Measurements from ENCODE around the gene PAK4. TPM values are rescaled to one million over a fixed set of nuclear protein-coding genes. Genes with fewer than 3 reads are reported as not detected.

PAK4 gene
- total and polyA plus RNA-seq, 2 of the 13 experiments (the other 11 are each of a cell fraction or from before 2014, with no cell fraction given) = 9.5 to 17.8 TPM

DNA sequence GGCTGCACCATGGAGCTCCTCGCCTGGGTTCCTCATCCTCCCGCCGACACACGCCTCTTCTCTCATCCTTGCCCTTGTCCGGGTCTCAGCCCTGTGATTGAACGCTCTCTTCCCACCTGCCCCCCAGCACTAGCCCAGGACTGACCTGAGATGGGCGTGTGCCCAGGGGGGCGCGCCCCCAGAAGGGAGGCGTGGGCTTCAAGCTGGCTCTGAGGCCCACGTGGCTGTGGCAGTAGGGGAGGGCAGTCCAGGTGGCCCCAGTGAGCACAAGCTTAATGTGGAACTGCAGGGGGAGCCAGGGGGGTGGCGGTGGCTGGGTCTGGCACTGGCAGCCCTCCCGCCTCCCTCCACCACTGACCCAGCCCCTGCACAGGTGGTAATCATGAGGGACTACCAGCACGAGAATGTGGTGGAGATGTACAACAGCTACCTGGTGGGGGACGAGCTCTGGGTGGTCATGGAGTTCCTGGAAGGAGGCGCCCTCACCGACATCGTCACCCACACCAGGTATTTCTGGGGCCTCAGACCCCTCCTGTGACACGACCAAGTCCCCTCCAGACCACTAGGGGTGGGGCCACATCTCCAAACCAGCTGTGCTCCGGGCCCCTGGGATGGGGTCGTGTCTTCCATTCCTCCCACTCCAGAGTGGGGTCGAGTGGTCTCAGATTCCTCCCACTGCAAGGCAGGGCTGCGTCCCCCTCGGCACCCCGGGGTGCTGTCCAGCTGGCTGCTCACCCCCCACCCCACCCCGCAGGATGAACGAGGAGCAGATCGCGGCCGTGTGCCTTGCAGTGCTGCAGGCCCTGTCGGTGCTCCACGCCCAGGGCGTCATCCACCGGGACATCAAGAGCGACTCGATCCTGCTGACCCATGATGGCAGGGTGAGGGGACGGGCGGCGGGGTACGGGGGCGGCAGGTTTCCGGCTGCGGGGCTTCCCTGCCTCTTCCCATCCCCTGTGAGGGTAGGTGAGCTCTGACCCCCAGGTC is 49.3 kb downstream of the PAK4 start:
- ATAC-seq (no peak), DNase-seq (ENCODE audit: low spot score) (no peak), FAIRE-seq (no peak)
- ChIA-PET POLR2A (no interaction called here), CTCF (ENCODE audit: low intra/inter-chr PET ratio, low total read pairs) (no interaction called here)
- Histone ChIP-seq H3K79me2 (ENCODE audit: insufficient read depth, low read length) (no peaks in the 10 kb centered on the region), H3K9ac (ENCODE audit: insufficient read depth, low read depth, low read length) (no peak overlapping the region), H3K9me3 (ENCODE audit: low read length) (no peaks in the 10 kb centered on the region), H3K4me1 (ENCODE audit: insufficient read depth, low read length) (peaks cover 16% of the 10 kb centered on the region), H3K4me3 (replicated peaks in 1 of 3; ENCODE audit: insufficient read depth in 1 of 3, low read depth in 2 of 3, low read length in 3 of 3) (no peak overlapping the region), H3K36me3 (replicated peaks in 1 of 2; ENCODE audit: control insufficient read depth in 1 of 2, insufficient read depth in 2 of 2, low read length in 2 of 2) (peaks cover 15 to 47% of the 10 kb centered on the region in 2 experiments; a peak in 4 of 5 replicates), H3K4me2 (ENCODE audit: low read depth, low read length) (no peak overlapping the region), H4K20me1 (ENCODE audit: insufficient read depth, low read length) (no peaks in the 10 kb centered on the region), H3K27ac (ENCODE audit: extremely low read length, insufficient read depth, low read length) (no peak overlapping the region), H3K27me3 (ENCODE audit: control insufficient read depth in 1 of 2, insufficient read depth in 2 of 2, low read length in 2 of 2) (no peaks in the 10 kb centered on the region; a peak in 1 of 5 replicates), H2AFZ (ENCODE audit: low read length) (no peak overlapping the region)
- intact Hi-C loops (cut with micrococcal nuclease; ENCODE audit: unreplicated experiment) = no loop called here
- TF ChIP-seq AGO2 (optimal IDR thresholded peaks at IDR 0.05; ENCODE audit: low read depth, low read length) = peak; percentile 70
- peak; percentile 63 for TF ChIP-seq AGO1 (IDR thresholded peaks at IDR 0.05; ENCODE audit: low read depth, low read length, poor library complexity, severe bottlenecking)
- TF ChIP-seq, protein P1, sequence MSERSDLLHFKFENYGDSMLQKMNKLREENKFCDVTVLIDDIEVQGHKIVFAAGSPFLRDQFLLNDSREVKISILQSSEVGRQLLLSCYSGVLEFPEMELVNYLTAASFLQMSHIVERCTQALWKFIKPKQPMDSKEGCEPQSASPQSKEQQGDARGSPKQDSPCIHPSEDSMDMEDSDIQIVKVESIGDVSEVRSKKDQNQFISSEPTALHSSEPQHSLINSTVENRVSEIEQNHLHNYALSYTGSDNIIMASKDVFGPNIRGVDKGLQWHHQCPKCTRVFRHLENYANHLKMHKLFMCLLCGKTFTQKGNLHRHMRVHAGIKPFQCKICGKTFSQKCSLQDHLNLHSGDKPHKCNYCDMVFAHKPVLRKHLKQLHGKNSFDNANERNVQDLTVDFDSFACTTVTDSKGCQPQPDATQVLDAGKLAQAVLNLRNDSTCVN (CRISPR knock-in tag; IDR thresholded peaks at IDR 0.05; ENCODE audit: borderline replicate concordance) = no peak
- in situ Hi-C loops (cut with HindIII; ENCODE audit: extremely low pct_ligation_motif_present, low pct_unique_long_range_greater_than_20kb) = no loop called here
- no TSS peak for BruUV-seq (replicated peaks)
- 94% methylated on average over 36 of the region's 43 CpGs for WGBS (ENCODE audit: low lambda C conversion rate)

DNA sequence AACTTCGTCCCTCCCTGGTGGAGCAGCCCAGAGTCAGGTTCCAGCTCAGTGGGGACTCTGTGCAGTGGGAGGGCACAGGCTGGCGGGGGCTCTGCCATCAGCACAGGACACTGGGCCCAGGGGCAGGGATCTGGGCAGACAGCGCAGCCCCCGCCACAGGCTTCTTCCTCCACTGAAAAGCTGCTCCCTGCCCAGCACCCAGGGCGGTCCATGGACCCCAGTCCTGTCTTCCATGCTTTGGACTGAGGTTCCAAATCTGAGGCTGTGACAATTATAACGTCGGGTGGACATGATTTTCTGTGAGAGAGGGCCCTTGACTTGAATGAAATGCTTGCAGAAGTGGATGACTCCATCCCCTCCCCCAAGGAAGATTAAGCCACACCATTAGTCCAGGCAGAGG is 50.0 kb downstream of the PAK4 start:
- POLR2A ChIA-PET = no interaction called here
- CTCF ChIA-PET (ENCODE audit: low intra/inter-chr PET ratio, low total read pairs) = no interaction called here
- Histone ChIP-seq H3K4me1 (ENCODE audit: insufficient read depth, low read length) (peaks cover 9% of the 10 kb centered on the region), H3K27ac (ENCODE audit: extremely low read length, insufficient read depth, low read length) (no peak overlapping the region), H3K79me2 (ENCODE audit: insufficient read depth, low read length) (no peaks in the 10 kb centered on the region), H3K36me3 (replicated peaks in 1 of 2; ENCODE audit: control insufficient read depth in 1 of 2, insufficient read depth in 2 of 2, low read length in 2 of 2) (peaks cover 15 to 44% of the 10 kb centered on the region in 2 experiments; a peak in 4 of 5 replicates), H3K4me3 (replicated peaks in 1 of 3; ENCODE audit: insufficient read depth in 1 of 3, low read depth in 2 of 3, low read length in 3 of 3) (no peak overlapping the region), H3K4me2 (ENCODE audit: low read depth, low read length) (no peak overlapping the region), H2AFZ (ENCODE audit: low read length) (no peak overlapping the region), H3K9me3 (ENCODE audit: low read length) (no peaks in the 10 kb centered on the region), H3K9ac (ENCODE audit: insufficient read depth, low read depth, low read length) (no peak overlapping the region), H3K27me3 (ENCODE audit: control insufficient read depth in 1 of 2, insufficient read depth in 2 of 2, low read length in 2 of 2) (no peaks in the 10 kb centered on the region; a peak in 1 of 5 replicates), H4K20me1 (ENCODE audit: insufficient read depth, low read length) (no peaks in the 10 kb centered on the region)
- FAIRE-seq = no peak
- intact Hi-C loops (cut with micrococcal nuclease; ENCODE audit: unreplicated experiment) (no loop called here), in situ Hi-C loops (cut with HindIII; ENCODE audit: extremely low pct_ligation_motif_present, low pct_unique_long_range_greater_than_20kb) (no loop called here)
- no peak for ATAC-seq
- WGBS (ENCODE audit: low lambda C conversion rate) = 94% methylated on average over 6 of the region's 7 CpGs
- no TSS peak for BruUV-seq (replicated peaks)
- DNase-seq (ENCODE audit: low spot score) = no peak
- TF ChIP-seq, protein P2, sequence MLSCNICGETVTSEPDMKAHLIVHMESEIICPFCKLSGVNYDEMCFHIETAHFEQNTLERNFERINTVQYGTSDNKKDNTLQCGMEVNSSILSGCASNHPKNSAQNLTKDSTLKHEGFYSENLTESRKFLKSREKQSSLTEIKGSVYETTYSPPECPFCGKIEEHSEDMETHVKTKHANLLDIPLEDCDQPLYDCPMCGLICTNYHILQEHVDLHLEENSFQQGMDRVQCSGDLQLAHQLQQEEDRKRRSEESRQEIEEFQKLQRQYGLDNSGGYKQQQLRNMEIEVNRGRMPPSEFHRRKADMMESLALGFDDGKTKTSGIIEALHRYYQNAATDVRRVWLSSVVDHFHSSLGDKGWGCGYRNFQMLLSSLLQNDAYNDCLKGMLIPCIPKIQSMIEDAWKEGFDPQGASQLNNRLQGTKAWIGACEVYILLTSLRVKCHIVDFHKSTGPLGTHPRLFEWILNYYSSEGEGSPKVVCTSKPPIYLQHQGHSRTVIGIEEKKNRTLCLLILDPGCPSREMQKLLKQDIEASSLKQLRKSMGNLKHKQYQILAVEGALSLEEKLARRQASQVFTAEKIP (CRISPR knock-in tag; IDR thresholded peaks at IDR 0.05; ENCODE audit: borderline replicate concordance) = no peak
- TF ChIP-seq RFXANK (CRISPR knock-in tag; IDR thresholded peaks at IDR 0.05) = no peak
- no peak for TF ChIP-seq SSRP1 (CRISPR knock-in tag; IDR thresholded peaks at IDR 0.05)
- TF ChIP-seq ZNF333 (CRISPR knock-in tag; IDR thresholded peaks at IDR 0.05; ENCODE audit: borderline replicate concordance) = no peak
- TF ChIP-seq FOXA1 (IDR thresholded peaks at IDR 0.05) = no peak
- TF ChIP-seq FOXA1 (CRISPR knock-in tag; IDR thresholded peaks at IDR 0.05) = no peak
- TF ChIP-seq RBM22 (optimal IDR thresholded peaks at IDR 0.05; ENCODE audit: low read length) = no peak
- no peak for TF ChIP-seq SCMH1 (CRISPR knock-in tag; IDR thresholded peaks at IDR 0.05; ENCODE audit: borderline replicate concordance)
- TF ChIP-seq, protein P3, sequence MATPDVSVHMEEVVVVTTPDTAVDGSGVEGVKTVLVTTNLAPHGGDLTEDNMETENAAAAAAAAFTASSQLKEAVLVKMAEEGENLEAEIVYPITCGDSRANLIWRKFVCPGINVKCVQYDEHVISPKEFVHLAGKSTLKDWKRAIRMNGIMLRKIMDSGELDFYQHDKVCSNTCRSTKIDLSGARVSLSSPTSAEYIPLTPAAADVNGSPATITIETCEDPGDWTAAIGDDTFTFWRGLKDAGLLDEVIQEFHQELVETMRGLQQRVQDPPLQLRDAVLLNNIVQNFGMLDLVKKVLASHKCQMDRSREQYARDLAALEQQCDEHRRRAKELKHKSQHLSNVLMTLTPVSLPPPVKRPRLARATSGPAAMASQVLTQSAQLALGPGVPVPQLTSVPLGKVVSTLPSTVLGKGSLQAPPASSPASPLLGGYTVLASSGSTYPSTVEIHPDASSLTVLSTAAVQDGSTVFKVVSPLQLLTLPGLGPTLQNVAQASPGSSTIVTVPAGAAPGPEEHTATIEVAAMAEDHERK (CRISPR knock-in tag; IDR thresholded peaks at IDR 0.05; ENCODE audit: low read depth) = no peak
- TF ChIP-seq GZF1 (CRISPR knock-in tag; IDR thresholded peaks at IDR 0.05) = no peak
- no peak for TF ChIP-seq JUNB (CRISPR knock-in tag; IDR thresholded peaks at IDR 0.05; ENCODE audit: borderline replicate concordance)

Measured in HepG2 (cell line).